Bone marrow (tissue), 2 donors: ENCODE measurements around the gene KIAA1143.

ENCODE experiments used
- DNase-seq, 2 donors: peaks; one replicate each; lab custom pipeline; 2025; lab: John Stamatoyannopoulos, UW

The KIAA1143 gene

GRCh38 chr3:44761424-44762169 is at the start of gene KIAA1143, which contains the start of gene KIF15:
Gene KIAA1143, minus strand, starts transcription at chr3:44761619. Its CDS starts 17 bp downstream, at chr3:44761602.
Gene KIF15, plus strand, starts transcription at chr3:44761794. Its CDS starts 72 bp downstream, at chr3:44761866.
- peak; percentile 81 to 93 for DNase-seq

- no peak for DNase-seq
Observed at GRCh38 chr3:44805960-44806359, 44.5 kb upstream of the KIAA1143 start.

GRCh38 chr3:44803298-44803697 is 41.9 kb upstream of the KIAA1143 start:
- no peak for DNase-seq

GRCh38 chr3:44802011-44802410 is 40.6 kb upstream of the KIAA1143 start:
- no peak for DNase-seq

GRCh38 chr3:44795197-44795596 is 33.8 kb upstream of the KIAA1143 start:
- no peak for DNase-seq

GRCh38 chr3:44782891-44783290 is 21.5 kb upstream of the KIAA1143 start:
- DNase-seq: no peak

GRCh38 chr3:44772099-44772442 is 10.7 kb upstream of the KIAA1143 start:
- no peak for DNase-seq

- DNase-seq: no peak
Observed at GRCh38 chr3:44771424-44772098, 10.1 kb upstream of the KIAA1143 start.

- DNase-seq: no peak
Observed at GRCh38 chr3:44764248-44764647, 2.8 kb upstream of the KIAA1143 start.

- DNase-seq: no peak
Observed at GRCh38 chr3:44762690-44763089, 1.3 kb upstream of the KIAA1143 start.

GRCh38 chr3:44762170-44762677 is 805 bp upstream of the KIAA1143 start:
- no peak for DNase-seq

GRCh38 chr3:44761101-44761423 is 357 bp downstream of the KIAA1143 start:
- DNase-seq: no peak

- DNase-seq: no peak
Observed at GRCh38 chr3:44734646-44735168, 26.7 kb downstream of the KIAA1143 start.

- peak; percentile 57 to 78 for DNase-seq
Observed at GRCh38 chr3:44729384-44729910, 32.0 kb downstream of the KIAA1143 start, which contains the start of gene ZNF501. Gene ZNF501, plus strand, starts transcription at chr3:44729635. Its CDS starts 4,787 bp downstream, at chr3:44734422.

GRCh38 chr3:44722103-44722401 is 39.4 kb downstream of the KIAA1143 start:
- no peak for DNase-seq

GRCh38 chr3:44721231-44722102 is 40.0 kb downstream of the KIAA1143 start:
- DNase-seq: no peak

- peak; percentile 30 to 71 for DNase-seq
Observed at GRCh38 chr3:44712455-44713075, 48.9 kb downstream of the KIAA1143 start, which contains the start of gene ZNF502. Gene ZNF502, plus strand, starts transcription at chr3:44712660. Its CDS starts 7,602 bp downstream, at chr3:44720262.
